ENCODE data around the gene SNRNP27.

DNA sequence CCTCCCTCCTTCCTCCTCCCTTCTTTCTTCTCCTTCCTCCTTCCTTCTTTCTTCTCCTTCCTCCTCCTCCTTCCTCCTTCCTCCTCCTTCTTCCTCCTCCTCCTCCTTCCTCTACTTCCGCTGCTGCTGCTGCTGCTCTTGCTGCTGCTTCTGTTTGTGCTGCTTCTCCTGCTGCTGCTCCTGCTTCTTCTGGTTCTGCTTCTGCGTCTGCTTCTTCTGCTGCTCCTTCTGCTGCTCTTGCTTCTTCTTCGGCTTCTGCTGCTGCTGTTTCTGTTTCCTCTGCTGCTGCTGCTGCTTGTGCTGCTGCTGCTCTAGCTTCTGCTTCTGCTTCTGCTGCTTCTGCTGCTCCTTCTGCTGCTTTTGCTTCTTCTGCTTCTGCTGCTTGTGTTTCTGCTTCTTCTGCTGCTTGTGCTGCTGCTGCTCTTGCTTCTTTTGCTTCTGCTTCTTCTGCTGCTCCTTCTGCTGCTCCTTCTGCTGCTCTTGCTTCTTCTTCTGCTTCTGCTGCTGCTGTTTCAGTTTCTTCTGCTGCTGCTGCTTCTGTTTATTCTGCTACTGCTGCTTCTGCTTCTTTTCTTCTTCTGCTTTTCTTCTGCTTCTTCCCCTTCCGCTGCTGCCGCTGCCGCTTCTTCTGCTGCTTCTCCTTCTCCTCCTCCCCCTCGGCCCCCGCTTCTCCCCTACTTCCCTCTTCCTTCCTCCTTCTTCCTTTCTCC lies 8.6 kb downstream of the SNRNP27 start:
- TF ChIP-seq, protein P1, sequence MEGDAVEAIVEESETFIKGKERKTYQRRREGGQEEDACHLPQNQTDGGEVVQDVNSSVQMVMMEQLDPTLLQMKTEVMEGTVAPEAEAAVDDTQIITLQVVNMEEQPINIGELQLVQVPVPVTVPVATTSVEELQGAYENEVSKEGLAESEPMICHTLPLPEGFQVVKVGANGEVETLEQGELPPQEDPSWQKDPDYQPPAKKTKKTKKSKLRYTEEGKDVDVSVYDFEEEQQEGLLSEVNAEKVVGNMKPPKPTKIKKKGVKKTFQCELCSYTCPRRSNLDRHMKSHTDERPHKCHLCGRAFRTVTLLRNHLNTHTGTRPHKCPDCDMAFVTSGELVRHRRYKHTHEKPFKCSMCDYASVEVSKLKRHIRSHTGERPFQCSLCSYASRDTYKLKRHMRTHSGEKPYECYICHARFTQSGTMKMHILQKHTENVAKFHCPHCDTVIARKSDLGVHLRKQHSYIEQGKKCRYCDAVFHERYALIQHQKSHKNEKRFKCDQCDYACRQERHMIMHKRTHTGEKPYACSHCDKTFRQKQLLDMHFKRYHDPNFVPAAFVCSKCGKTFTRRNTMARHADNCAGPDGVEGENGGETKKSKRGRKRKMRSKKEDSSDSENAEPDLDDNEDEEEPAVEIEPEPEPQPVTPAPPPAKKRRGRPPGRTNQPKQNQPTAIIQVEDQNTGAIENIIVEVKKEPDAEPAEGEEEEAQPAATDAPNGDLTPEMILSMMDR (IDR thresholded peaks at IDR 0.05), result no peak
- TF ChIP-seq POLR2A (IDR thresholded peaks at IDR 0.05), result no peak
